HG03558 (cell line): ENCODE results near the gene ZSCAN10.

ENCODE experiments used
- ATAC-seq: cut with Tn5 transposase; IDR thresholded peaks from one replicate; pipeline ENCODE4 v1.9.1; 2021; ENCODE audit warnings: moderate number of reproducible peaks; ENCODE audit not compliant: unreplicated experiment; ENCODE audit errors: extremely low read depth

The ZSCAN10 gene

DNA sequence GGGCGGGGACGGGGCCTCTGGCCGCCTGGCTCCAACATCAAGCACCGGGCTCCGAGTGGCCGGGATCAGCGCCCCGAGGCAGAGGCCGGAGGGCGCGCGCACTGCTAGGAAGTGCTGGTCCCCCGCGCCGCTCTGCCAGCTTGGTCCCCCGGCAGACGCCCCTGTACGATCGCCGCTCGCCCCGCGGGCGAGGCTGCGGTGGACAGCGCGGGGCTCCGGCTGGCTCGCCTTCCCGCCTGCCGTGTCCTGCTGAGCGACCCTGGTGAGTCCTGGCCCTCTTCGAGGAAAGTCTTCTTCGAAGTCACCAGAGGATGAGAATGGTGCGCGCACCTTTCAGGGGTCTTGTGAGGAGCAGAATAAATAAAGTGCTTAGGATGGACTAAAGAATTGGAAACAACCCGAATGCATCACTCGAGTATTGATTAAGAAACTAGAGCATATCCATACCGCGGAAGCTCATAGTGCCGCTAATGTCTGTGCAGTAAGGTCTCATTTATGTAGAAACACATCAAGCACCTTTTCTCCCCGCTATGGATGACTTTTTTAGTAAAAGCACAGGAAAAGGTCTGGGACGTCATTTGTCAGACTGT is 36.1 kb upstream of the ZSCAN10 start:
- peak; percentile 12 for ATAC-seq

DNA sequence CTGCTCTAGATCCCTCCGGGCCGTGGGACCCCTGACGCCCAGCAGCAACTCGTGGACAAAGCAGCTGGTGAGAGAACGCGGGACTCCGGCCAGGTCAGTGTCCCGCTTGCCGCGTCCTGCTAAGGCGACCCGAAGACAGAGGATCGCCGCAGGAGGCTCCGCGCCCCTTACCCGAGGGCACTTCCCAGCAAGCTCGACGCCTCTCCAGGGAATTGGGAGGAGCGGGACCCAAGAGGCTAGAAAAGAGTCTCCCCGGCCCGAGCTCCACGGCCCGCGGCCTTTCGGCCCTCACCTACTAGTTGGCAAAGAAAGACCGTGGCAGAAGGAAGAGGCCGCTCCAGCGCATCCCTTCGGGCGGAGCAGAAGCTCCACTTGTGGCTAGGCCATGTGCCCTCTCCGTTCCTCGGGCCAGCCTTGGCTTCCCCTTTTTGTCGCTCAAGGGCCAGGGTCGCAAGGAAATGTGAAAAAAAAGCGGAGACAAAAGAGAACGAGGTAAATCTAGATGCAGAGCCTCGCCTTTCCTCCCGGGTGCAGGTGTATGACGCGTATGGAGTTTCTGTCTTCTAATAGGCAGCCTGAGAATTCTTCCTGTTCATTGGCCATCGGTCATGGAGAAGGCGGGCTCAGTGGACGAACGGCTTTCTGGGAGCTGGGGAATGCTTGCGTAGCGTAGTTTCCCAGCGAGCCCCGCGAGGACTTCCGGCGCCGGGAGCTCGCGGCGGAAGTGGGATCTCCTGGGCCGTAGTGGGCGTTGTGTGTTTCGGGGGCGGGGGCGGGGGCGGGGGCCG is 35.4 kb upstream of the ZSCAN10 start, which contains the start of gene ZNF213:
TSS of gene ZNF213 (plus strand) at position 692 of the 788 bp plus-strand sequence. CDS start 2,252 bp downstream, outside the sequence.
- peak; percentile 79 for ATAC-seq

DNA sequence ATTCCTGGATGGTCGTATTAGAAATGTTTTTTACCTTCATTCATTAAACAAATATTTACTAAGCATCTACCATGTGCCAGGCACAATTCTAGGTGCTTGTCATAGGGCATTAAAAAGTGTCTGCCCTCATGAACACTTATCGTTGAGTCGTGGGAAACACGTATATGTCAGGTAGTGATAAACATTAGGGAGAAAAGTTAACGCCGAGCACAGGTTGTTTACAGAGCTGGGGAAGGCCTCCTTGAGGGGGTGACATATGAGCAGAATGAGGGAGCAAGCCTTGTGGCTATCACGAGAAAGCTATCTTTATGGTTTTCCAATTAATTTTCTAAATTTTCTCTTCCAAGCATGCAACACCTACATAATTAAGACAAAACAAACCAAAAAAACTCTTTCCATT is 34.8 kb upstream of the ZSCAN10 start:
- no peak for ATAC-seq

DNA sequence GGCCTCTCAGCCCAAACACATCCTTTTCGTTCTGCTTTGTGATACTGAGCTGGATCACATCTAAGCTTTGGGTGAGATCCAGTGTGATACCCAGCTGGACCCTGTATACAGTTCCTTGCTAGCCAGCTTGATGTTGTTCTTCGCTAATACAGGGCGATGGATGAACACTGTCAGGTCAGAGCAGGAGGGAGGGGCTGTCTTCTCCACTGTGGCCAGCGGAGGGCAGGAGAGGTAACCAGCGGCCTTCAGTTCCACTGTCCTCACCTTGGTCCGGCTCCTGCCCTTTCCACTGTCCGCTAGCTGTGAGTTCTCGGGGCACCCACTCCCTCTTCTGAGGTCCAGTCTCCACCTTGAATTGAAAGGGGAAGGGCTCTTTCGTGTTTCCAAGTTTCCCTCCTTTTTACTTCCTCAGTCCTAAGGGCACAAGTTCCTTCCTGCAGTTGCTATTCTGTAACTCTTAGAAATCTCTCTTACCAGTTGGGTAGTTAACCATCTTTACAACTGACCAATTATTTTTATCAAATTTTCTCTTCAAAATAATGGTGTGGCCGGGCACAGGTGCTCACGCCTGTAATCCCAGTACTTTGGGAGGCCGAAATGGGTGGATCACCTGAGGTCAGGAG is 32.8 kb upstream of the ZSCAN10 start:
- ATAC-seq = no peak

DNA sequence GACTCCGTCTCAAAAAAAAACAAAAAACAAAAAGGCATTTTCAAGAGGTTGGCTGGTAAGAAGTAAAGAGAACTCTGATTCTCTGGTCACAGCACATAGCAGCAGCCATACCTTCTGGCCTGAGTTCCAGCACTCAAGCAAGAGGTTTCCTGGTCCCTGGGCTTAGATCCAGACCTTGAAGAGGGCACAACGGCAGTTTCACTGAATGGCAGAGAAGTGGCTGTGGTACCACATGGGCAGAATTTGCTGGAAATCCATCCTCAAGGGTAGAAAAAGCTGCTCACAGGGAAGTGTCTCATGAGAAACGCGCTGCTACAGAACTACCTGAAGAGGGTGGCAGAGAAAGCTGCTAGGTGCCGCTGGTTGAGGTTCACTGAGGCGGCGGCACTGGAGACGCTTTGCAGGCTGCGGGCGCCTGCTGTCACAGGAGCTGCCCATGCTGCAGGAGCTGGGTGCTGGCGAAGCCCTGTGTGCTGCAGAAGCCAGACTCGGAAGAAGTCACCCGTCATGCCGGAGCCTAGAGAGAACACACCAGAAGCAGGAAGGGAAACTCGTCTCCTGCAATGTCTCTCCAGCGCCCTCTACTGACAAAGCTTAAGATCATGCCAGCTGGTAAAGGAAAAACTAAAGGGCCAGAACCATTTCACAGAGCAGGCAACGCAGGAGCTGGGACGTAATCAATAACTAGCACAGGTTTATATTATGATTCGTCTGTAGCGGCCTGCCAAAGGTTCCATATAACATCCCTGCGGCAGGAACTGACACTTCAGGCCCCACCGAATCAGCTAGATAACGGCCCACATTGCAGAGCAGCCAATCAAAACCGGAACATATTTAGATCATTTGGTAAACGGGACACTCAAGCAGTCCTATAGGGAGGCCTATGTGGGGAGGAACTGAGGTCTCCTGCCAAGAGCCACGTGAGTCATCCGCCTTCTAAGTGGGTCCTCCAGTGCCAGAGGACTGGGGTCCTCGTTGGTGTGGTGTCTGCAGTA is 30.3 kb upstream of the ZSCAN10 start:
- no peak for ATAC-seq

DNA sequence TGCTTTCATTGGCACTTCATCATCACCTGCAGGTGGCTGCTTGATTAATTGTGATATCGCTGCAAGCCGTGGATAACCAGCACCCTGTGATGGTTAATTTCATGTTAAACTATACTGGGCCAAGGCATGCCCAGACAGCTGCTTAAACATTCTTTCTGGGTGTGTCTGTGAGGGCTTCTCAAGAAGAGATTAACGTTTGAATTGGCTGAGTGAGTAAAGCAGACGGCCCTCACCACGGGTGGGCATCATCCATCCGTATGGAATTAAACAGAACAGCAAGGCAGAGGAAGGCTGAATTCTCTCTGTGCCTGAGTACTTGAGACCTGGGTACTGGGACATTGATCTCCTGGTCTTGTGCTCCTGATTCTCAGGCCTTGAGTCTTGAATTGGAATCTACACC is 28.7 kb upstream of the ZSCAN10 start:
- ATAC-seq = no peak

DNA sequence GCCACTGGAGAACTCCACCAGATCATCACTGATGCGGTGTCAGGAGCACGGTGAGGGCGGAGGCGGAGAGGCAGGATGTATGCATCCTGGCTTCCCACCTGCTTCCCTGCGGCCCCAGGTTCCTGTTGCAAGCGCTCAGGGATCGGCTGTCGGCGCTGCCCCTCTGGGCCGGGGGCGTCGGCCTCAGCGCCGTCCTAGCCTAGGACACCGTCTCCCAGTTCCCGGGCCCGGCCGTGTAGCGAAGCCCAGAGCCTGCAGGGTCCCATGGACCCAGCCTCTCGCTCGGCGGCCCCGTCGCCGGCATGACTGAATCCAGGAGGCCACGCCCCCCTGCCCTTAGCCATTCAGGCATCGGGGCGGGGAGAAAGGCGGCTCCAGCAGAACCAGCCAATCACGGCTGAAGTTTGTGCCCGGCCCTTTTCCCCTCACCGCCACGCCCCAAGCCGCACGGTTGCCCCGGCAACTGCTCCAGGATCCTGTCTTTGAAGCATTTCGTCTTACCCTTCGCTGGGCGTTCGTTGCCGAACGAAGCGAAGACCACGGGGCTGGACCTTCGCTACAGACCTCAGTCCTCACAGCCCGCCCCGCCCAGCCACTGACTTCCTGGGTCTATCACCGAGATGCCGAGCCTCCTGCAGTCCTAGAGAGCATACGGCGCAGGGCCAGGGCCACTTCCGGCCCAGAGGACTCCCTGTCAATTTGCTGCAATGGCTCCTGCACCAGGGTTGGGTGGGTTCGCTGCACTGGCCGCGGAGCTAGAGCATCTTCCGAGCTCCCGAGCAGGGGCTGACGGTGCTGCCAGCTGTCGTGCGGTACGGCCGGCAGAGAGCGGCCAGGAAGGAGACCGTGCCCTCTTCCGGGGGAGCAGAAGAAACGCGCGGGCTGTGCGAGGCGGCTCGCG is 25.1 kb upstream of the ZSCAN10 start:
- ATAC-seq = peak; percentile 46

DNA sequence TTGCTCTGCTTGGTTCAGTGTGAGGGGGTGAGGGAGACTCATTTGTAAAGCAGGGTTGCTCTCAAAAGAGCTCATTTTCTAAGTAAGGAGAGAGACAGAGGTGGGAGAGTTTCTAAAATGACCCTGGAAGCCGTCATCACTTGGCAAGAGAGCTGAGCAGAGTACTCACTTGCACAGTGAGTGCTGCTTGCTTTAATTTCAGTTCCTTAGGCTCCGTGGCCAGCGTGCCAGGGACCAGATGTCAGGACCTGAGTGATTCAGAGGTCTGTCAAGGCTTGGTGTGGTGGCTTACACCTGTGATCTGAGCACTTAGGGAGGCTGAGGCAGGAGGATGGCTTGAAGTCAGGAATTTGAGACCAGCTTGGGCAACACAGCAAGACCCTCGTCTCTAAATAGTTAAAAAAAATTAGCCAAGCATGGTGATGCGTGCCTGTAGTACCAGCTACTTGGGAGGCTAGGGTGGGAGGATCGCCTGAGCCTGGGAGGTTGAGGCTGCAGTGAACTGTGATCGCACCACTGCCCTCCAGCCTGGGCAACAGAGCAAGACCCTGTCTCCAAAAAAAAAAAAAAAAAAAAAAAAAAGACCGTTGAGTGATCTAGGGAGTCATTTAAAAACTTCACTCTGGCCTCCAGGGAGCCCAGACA is 24.0 kb upstream of the ZSCAN10 start:
- ATAC-seq = no peak

DNA sequence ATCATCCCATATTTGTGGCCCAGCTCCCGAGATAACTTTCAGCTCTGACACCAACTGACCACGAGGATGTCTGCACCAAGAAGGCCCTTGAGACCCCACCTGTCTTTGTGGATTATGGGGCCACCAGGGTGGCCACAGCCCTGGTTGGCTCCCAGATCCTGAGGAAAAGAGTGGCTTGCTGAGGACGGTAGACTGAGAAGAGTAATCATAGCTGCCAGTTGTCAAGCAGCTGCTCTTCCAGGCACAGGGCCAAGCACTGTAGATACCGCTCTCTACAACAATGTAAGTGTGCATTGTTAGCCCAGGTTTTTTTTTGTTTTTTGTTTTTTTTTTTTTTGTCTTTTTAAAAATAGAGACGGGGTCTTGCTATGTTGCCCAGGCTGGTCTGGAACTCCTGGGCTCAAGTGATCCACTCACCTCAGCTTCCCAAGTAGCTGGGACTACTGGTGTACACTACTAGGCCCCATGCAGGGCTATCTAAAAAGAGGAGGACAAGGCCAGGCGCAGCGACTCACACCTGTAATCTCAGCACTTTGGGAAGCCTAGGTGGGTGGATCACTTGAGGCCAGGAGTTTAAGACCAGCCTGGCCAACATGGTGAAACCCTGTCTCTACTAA is 22.9 kb upstream of the ZSCAN10 start:
- no peak for ATAC-seq

DNA sequence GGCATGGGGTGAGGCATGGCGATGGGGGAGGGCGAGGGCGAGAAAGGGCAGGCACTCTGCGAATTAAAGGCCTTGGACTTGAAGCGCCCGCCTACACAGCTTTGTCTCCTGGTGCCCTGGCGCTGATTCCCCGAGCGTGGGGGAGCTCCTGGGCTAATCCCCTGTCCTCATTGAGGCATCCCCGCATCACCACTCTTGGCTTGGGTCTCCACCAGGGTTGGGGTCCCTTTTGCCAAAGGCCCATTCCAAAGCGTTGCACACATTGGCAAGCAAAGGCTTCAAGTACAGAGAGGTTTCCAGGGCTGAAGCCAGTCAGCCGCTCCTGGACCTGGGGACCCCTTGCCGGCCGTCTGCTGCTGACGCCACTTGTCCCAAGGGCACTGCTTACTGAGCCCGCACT is 21.3 kb upstream of the ZSCAN10 start:
- no peak for ATAC-seq

DNA sequence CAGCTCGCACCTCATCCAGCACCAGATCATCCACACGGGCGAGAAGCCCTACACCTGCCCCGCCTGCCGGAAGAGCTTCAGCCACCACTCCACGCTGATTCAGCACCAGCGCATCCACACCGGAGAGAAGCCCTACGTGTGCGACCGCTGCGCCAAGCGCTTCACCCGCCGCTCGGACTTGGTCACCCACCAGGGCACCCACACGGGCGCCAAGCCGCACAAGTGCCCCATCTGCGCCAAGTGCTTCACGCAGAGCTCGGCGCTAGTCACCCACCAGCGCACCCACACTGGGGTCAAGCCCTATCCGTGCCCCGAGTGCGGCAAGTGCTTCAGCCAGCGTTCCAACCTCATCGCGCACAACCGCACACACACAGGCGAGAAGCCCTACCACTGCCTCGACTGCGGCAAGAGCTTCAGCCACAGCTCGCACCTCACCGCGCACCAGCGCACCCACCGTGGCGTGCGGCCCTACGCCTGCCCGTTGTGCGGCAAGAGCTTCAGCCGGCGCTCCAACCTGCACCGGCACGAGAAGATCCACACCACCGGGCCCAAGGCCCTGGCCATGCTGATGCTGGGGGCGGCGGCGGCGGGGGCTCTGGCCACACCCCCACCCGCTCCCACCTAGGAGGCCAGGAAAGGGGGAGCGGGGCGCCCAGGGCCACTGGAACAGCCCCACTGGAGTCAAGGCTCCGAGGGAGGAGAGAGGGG is 20.8 kb upstream of the ZSCAN10 start:
- no peak for ATAC-seq

DNA sequence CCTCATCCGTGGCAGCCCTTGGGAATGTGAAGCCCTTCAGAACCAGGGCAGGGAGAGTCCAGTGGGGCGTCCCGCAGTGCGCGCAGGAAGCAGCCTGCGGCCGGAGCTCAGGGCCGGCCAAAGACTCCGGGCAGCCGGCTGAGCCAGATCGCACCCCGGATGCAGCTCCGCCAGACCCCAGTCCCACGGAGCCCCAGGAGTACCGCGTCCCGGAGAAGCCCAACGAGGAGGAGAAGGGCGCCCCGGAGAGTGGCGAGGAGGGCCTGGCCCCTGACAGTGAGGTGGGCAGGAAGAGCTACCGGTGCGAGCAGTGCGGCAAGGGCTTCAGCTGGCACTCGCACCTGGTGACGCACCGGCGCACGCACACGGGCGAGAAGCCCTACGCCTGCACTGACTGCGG is 20.2 kb upstream of the ZSCAN10 start:
- no peak for ATAC-seq

DNA sequence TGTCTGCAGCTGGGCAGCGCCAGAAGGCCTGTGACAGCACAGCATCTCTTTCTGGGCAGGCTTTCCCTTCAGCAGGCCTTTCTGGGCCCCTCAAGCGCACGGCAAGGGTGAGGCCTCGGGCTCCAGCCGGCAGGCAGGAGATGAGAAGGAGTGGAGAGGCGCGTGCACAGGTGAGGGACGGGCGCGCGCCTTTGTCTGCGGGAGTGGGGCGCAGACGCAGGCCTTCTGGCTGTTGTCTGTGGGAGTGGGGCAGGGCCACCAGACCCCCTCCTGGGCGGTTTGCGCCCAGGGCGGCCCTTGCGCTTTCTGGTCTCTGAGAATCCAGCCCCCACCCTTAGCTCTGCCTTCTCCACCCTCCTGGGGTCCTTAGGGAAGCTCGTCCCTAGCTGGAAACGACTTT is 19.8 kb upstream of the ZSCAN10 start:
- no peak for ATAC-seq

DNA sequence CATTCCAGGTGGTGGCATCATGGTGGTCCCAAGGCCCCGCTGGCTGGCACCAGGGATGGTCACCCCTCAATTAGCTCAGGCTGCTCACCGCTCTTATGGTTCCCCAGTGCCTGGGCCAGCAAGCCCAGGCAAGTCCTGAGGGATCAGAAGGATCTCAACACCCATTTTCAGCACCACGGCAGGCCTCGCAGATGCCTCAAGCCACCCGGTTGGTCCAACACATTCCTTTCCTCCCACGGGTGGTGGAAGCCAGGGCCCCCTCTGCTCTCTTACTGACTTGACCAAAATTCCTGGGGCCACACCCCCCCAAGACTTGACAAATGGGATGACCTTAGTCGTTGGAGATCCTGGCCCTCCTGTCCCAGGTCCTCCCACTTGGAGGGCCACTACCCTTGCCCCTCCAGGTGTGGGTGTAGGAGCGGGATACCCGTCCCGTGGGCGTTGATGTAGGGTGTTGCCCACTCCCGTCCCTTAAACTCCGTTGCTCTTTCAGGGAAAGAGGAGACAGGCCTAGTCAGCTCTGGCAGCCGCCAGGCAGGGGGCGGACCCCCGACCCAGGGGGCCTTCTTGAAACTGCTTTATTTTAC is 19.2 kb upstream of the ZSCAN10 start:
- no peak for ATAC-seq

DNA sequence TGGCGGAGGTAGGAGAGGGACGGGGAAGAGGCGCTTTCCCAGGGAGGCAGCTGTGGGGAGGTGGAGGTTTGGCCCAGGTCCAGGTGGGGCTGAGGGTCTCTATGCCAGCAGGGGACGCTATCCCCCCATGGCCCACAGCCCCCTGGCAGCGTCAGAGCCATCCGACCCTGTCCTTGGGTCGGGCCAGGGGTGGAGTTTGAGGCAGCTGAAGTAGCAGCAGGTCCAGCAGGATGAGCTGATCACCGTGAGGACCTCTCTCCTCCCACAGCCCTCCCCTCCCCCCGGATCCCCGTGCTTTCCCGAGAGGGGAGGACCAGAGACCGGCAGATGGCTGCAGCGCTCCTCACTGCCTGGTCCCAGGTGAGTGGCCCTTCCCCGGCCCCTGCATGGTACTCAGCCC is 16.5 kb upstream of the ZSCAN10 start:
- no peak for ATAC-seq

DNA sequence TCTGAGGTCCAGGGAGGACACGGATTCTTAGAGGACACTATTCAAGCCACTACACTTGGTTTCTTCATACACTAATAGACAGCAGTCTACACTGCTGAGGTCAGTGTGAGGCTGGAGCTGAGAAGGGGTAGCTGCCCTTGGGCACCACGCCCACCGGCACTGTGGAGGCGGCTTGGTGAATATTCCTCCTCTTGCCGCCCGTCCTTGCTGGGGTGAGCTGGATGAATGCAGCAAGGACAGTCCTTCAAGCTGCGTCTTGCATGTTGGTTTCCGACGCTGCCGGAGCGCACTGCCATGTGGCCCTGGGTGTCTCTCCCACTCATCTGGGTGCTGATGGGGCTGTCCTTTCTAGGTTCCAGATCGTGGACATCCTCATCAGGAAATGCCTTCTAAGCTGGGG is 15.9 kb upstream of the ZSCAN10 start:
- ATAC-seq = no peak

DNA sequence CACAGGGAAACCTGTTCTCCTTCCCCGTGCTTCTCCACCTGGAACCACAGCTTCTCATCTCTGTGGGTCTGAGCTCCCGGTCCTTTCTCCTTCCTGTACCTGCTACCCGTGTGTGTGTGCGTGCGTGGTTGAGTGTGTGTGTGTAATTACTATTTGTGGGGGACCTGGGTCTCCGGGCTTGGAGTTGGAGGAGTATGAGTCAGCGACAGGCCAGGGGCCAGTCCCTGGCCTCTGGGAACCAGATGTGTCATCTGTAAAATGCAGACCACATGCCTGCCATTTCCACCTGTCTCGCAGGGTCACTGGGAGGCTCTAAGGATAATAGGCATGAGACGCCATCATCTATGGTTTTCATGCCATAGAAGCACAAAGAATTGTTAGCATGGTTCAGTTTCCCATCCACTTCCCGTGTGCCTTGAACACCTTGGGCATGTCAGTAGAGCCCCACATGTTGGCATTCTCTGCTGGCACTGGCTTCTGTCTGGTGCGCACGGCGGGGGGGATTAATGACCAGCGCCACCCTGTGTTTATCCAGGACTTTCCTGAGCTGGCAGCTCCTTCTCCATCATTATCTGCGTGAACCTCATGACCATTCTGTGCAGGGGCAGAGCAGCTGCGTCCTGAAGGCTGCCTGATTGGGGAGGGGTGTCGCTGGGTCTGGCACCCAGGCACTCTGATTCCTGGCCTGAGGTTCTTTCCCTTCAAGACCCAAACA is 14.8 kb upstream of the ZSCAN10 start:
- ATAC-seq = no peak
